A549 (cell line): ENCODE data around the gene STBD1. TPM values are rescaled to one million over a fixed set of nuclear protein-coding genes. Genes with fewer than 3 reads are reported as not detected.
A peak's percentile ranks its signal among the peaks of the same experiment; 100 is the strongest.

Experiments
- ATAC-seq, 2 experiments: fragments of 200-7000 bp in 1 of 2; fragments of >200 bp in 1 of 2; cut with Nextera tagmentation in 1 of 2; cut with Tn5 transposase in 1 of 2; 3 replicates each; pipeline versions ENCODE4 v1.8.0 to v1.9.1; 2018 to 2020; ENCODE audit warnings: mild to moderate bottlenecking in 1 of 2, moderate library complexity in 1 of 2
- CTCF ChIA-PET: fragments of 300-600 bp; sonication (Branson Sonifier 250); formaldehyde crosslinking; extraction: SDS; loops from one replicate; lab custom pipeline; 2021; ENCODE audit warnings: antibody characterized with exemption, inconsistent platforms; lab: Yijun Ruan, JAX
- POLR2A ChIA-PET: fragments of 350-600 bp; formaldehyde crosslinking; extraction: SDS; loops from one replicate; lab custom pipeline; 2021; ENCODE audit warnings: antibody characterized with exemption, inconsistent platforms; lab: Yijun Ruan, JAX
- DNase-seq, 2 experiments: peaks; one replicate each; pipeline versions ENCODE4 v3.0.0 to v3.0.0-alpha.2; 2011 to 2016; ENCODE audit warnings: low read depth in 1 of 2, low spot score in 1 of 2
- FAIRE-seq: peaks from 2 replicates; lab custom pipeline; 2011; peaks lifted over from hg19 to GRCh38; lab: Jason Lieb, UNC
- H3K27ac ChIP-seq, 2 experiments: fragments of >200 bp; sonication (Bioruptor Twin); formaldehyde crosslinking; 3 replicates each; pipeline ENCODE4 v1.5.1; 2016 to 2017
- H3K4me1 ChIP-seq: fragments of >200 bp; sonication (Bioruptor Twin); formaldehyde crosslinking; 3 replicates; pipeline ENCODE4 v1.6.1; 2016
- H3K4me2 ChIP-seq: fragments of >200 bp; sonication (Bioruptor Twin); formaldehyde crosslinking; 3 replicates; pipeline ENCODE4 v1.6.1; 2016
- H3K4me3 ChIP-seq: fragments of >200 bp; sonication (Bioruptor Twin); formaldehyde crosslinking; 3 replicates; pipeline ENCODE4 v1.5.1; 2016
- H3K9me3 ChIP-seq: fragments of >200 bp; sonication (Bioruptor Twin); formaldehyde crosslinking; 3 replicates; pipeline ENCODE4 v1.6.1; 2016
- BCL3 ChIP-seq: fragments of >200 bp; sonication (Bioruptor Twin); formaldehyde crosslinking; IDR thresholded peaks from 3 replicates; pipeline ENCODE4 v1.6.1; 2016
- BHLHE40 ChIP-seq: IDR thresholded peaks from 2 replicates; pipeline ENCODE4 v1.6.1; 2012; ENCODE audit warnings: low read depth, low read length, inconsistent platforms
- CTCF ChIP-seq: fragments of >200 bp; sonication (Bioruptor Twin); formaldehyde crosslinking; IDR thresholded peaks from 3 replicates; pipeline ENCODE4 v1.5.1; 2016
- EP300 ChIP-seq, 2 experiments: fragments of >200 bp; sonication (Bioruptor Twin); formaldehyde crosslinking; IDR thresholded peaks; 2 replicates in 1 of 2; 3 replicates in 1 of 2; pipeline ENCODE4 v1.6.1; 2016 to 2017
- FOSL2 ChIP-seq, 2 experiments: fragments of 450-650 bp in 1 of 2; fragments of >200 bp in 1 of 2; sonication (Bioruptor Twin) in 1 of 2; formaldehyde crosslinking; IDR thresholded peaks; 2 replicates each; pipeline versions ENCODE4 v1.5.0 to v1.6.1; 2016 to 2020; ENCODE audit warnings: mild to moderate bottlenecking in 1 of 2, moderate library complexity in 1 of 2
- FOXS1 ChIP-seq: fragments of 250-450 bp; sonication (Bioruptor Pico); IDR thresholded peaks from 2 replicates; pipeline ENCODE4 v1.5.0; 2020; ENCODE audit warnings: mild to moderate bottlenecking, moderate library complexity
- HOXB13 ChIP-seq: fragments of 250-450 bp; sonication (Bioruptor Pico); IDR thresholded peaks from 2 replicates; pipeline ENCODE4 v1.5.0; 2020; ENCODE audit warnings: low read depth, mild to moderate bottlenecking, moderate library complexity
- MYC ChIP-seq: IDR thresholded peaks from 2 replicates; pipeline ENCODE4 v1.6.1; 2012; ENCODE audit warnings: mild to moderate bottlenecking, inconsistent platforms, low read length, improper control_type of control experiment, borderline replicate concordance
- PBX3 ChIP-seq: IDR thresholded peaks from 2 replicates; pipeline ENCODE4 v1.6.1; 2012
- PHF8 ChIP-seq: fragments of 200-600 bp; sonication (generic); IDR thresholded peaks from 2 replicates; pipeline ENCODE4 v1.6.1; 2016; ENCODE audit warnings: low read depth, mild to moderate bottlenecking, antibody characterized with exemption, moderate library complexity, borderline replicate concordance
- RAD21 ChIP-seq, 2 experiments: fragments of >200 bp in 1 of 2; sonication (Bioruptor Twin) in 1 of 2; formaldehyde crosslinking in 1 of 2; IDR thresholded peaks in 1 of 2; conservative IDR thresholded peaks in 1 of 2; 2 replicates in 1 of 2; 3 replicates in 1 of 2; pipeline ENCODE4 v1.6.1; 2012 to 2018; ENCODE audit warnings: inconsistent platforms in 1 of 2
- RARB ChIP-seq: fragments of 250-450 bp; sonication (Bioruptor Pico); IDR thresholded peaks from 2 replicates; pipeline ENCODE4 v1.8.0; 2021; ENCODE audit warnings: mild to moderate bottlenecking, moderate library complexity
- SMC3 ChIP-seq: fragments of >200 bp; sonication (Bioruptor Twin); formaldehyde crosslinking; IDR thresholded peaks from 3 replicates; pipeline ENCODE4 v1.6.1; 2018; ENCODE audit warnings: inconsistent platforms
- ZFP36 ChIP-seq: fragments of 450-650 bp; IDR thresholded peaks from 2 replicates; pipeline ENCODE4 v1.6.1; 2014; ENCODE audit warnings: borderline replicate concordance; ENCODE audit not compliant: partially characterized antibody
- ZNF302 ChIP-seq: fragments of 250-450 bp; sonication (Bioruptor Pico); IDR thresholded peaks from 2 replicates; pipeline ENCODE4 v1.9.0; 2021; ENCODE audit warnings: inconsistent platforms, mild to moderate bottlenecking, moderate library complexity
- WGBS: methylation state at CpG from one replicate; pipeline ENCODE4 v1.1.6; 2017; ENCODE audit errors: missing lambda C conversion rate; 5-methylcytosine and 5-hydroxymethylcytosine counted together
- polyA plus RNA-seq, 4 experiments: library from polyadenylated mRNA; depleted of rRNA in 3 of 4; stranded (reverse); fragments of >200 nt; fragmentation: RNase III in 1 of 4; extraction: RNeasy Plus Mini Kit Qiagen cat#74134 plus additional on column Dnase treatment in 1 of 4; gene quantifications; 2 replicates in 3 of 4; 3 replicates in 1 of 4; pipeline ENCODE4 v1.2.3, GENCODE V29; 2011 to 2017
- TF ChIP-seq, protein P1 (sequence below): fragments of >200 bp; sonication (Bioruptor Twin); formaldehyde crosslinking; IDR thresholded peaks from 2 replicates; pipeline ENCODE4 v1.6.1; 2016
- TF ChIP-seq, protein P2 (sequence below): fragments of 250-450 bp; sonication (Bioruptor Pico); IDR thresholded peaks from 2 replicates; pipeline ENCODE4 v1.5.0; 2021; ENCODE audit warnings: mild to moderate bottlenecking, moderate library complexity, borderline replicate concordance

STBD1 gene
- polyA plus RNA-seq, 2 of the 4 experiments (the other 2 are of a cell fraction) = 1.3 to 6.4 TPM

DNA sequence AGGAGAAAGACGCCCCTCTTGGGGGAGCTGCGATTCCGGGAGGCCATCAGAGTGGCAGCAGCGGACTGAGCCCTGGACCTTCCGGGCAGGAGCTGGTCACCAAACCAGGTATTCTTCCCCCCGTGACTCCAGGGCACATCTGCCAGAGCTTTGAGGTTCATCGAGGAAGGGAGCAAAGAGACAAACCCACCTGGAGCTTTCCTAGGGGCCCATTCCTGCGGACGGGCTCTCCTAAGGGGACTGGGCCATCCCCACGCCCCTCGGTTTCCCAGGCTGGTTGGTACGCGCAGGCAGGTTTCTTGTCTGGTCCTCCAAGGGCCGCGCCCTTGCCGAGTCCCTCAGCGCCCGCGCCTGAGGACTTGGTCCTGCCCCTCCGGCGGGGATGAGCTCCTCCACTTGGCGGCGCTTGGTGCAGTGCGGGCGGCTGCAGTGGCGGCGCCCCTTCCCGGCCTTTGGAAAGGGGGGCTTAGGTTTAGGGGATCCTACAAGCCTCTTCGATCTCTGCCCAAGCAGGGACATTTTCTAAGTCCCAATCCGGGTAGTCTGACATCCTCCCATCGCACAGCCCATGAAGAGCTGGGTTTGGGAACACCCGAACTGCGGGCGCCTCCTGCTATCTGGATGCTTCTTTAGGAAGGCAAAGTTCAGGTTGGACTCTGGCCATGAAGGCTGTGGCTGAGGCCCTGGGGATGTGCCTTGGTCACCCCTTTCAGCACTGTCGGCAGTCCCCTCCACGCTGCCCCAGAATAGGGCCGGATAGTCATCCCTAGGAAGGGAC lies 538 bp downstream of the STBD1 start:
- H3K4me2 ChIP-seq = peak overlapping the region; percentile 86
- H3K4me3 ChIP-seq = peak overlapping the region; percentile 93
- peak overlapping the region; percentile 97 to 99 for H3K27ac ChIP-seq
- FAIRE-seq (no peak), DNase-seq (peak; percentile 48 to 68), ATAC-seq (peak; percentile 81 to 84)
- ChIA-PET POLR2A (interaction anchor here (0.8 to 1.9 kb wide), 4 partner anchors 71 to 158 kb away, joined by 3 to 8 read pairs (median 4); partner anchors contain the start of genes NUP54 and SCARB2), CTCF (interaction anchor here (0.7 to 4.6 kb wide), 15 partner anchors 9 to 640 kb away, joined by 3 to 34 read pairs (median 4); partner anchors contain the start of gene FAM47E)
- H3K4me1 ChIP-seq = peaks cover 21% of the 10 kb centered on the region
- H3K9me3 ChIP-seq = no peaks in the 10 kb centered on the region
- TF ChIP-seq CTCF = peak; percentile 41; the same call in 2 of the 3 replicates
- peak; percentile 31 to 44; a peak in 4 of 5 replicates for TF ChIP-seq RAD21 (conservative IDR thresholded peaks at IDR 0.05 in 1 of 2, IDR thresholded peaks at IDR 0.05 in 1 of 2)
- TF ChIP-seq SMC3 = peak; percentile 57
- no peak for TF ChIP-seq RARB (CRISPR knock-in tag)
- no peak for TF ChIP-seq BHLHE40
- TF ChIP-seq, protein P1, sequence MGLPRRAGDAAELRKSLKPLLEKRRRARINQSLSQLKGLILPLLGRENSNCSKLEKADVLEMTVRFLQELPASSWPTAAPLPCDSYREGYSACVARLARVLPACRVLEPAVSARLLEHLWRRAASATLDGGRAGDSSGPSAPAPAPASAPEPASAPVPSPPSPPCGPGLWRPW = no peak
- TF ChIP-seq, protein P2, sequence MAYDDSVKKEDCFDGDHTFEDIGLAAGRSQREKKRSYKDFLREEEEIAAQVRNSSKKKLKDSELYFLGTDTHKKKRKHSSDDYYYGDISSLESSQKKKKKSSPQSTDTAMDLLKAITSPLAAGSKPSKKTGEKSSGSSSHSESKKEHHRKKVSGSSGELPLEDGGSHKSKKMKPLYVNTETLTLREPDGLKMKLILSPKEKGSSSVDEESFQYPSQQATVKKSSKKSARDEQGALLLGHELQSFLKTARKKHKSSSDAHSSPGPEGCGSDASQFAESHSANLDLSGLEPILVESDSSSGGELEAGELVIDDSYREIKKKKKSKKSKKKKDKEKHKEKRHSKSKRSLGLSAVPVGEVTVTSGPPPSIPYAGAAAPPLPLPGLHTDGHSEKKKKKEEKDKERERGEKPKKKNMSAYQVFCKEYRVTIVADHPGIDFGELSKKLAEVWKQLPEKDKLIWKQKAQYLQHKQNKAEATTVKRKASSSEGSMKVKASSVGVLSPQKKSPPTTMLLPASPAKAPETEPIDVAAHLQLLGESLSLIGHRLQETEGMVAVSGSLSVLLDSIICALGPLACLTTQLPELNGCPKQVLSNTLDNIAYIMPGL (CRISPR knock-in tag) = no peak
- no peak for TF ChIP-seq PBX3
- TF ChIP-seq ZFP36 = no peak
- no peak for TF ChIP-seq HOXB13 (CRISPR knock-in tag)
- TF ChIP-seq BCL3 = no peak
- TF ChIP-seq ZNF302 (CRISPR knock-in tag) = no peak
- no peak for TF ChIP-seq FOXS1
- TF ChIP-seq MYC = no peak
- no peak for TF ChIP-seq EP300 (IDR thresholded peaks at IDR 0.05)
- no peak for TF ChIP-seq FOSL2 (IDR thresholded peaks at IDR 0.05)
- no peak for TF ChIP-seq FOSL2 (CRISPR knock-in tag; IDR thresholded peaks at IDR 0.05)
- TF ChIP-seq PHF8 = peak; percentile 11; the same call in 1 of the 2 replicates
- TF ChIP-seq, all 56 proteins: peak for 4
- WGBS = 21% methylated on average over 6 of the region's 37 CpGs
